G401.6 (cell line): ENCODE measurements around the gene CHRM2.

ENCODE experiments used
- FAIRE-seq: peaks from 2 replicates; lab custom pipeline; 2012; peaks lifted over from hg19 to GRCh38; lab: Jason Lieb, UNC

The CHRM2 gene

DNA sequence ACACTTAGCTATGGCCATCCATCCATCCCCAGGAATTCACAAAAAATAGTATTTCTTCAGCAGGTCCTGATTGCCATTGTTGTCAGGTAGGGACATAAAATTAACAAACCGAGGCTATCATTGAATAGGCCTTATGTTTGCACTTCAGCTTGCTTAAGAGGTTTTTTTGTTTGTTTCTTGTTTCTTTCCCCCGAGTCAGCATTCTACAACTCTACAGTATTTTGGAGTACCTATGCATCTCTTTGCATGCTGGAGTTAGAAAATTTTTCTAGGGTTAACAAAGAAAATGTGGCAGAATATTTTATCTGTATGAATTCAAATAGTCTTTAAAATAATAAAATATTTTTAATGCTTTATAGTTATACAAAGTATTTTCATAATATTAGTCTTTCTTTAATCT, 26.3 kb downstream of the CHRM2 start:
- no peak for FAIRE-seq

DNA sequence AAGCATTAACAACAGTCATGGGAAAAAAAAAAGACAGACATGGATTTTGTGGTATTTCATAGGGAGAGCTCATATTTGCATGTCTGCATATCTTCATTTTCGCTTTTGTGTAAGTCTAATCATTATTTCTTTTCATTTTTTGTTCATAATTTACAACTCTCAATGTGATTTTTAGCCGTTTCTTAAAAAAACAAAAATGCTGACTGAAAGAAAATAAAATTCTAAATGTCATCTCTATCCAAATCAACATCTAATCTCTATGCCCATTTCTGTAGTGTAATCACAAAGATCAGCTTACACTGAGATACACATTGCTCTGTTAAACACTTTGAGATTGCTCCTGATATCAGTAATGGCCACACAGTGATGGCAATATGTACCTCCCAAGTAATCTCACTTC, 29.2 kb downstream of the CHRM2 start:
- no peak for FAIRE-seq

DNA sequence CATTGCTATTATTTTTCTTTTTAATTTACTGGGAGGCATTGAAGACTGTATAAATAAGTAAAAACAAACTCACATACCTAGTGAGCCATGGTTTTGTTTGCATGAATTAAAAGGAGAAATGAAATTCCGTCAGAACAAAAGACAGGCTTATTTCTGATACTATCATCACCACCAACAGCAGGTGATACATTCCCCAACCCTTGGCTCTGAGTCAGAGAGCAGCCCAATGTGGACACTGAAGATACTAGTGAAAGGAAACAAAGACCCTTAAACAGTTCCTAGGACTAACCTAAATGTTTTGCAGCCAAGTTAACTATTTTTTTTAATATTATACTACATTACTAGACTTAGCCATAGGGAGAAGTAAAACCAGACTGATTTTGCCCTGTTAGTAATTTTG, 31.6 kb downstream of the CHRM2 start:
- no peak for FAIRE-seq

DNA sequence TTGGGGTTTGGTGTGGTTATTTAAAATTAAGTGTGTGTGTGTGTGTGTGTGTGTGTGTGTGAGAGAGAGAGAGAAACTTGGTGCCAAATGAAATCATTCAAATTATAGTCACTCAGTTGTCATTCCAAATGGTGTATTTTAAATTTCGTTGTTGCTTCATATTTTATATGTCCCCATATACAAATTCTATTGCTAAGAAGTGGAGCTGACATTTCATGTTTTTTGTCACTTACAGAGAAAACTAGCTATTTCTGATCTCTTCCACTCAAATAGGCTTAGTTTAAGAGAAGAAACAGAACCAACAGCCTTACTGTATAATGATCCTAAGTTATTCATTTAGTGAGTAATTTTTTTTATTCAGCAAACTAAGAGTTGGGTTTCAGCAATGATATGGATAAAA, 42.3 kb downstream of the CHRM2 start:
- no peak for FAIRE-seq

DNA sequence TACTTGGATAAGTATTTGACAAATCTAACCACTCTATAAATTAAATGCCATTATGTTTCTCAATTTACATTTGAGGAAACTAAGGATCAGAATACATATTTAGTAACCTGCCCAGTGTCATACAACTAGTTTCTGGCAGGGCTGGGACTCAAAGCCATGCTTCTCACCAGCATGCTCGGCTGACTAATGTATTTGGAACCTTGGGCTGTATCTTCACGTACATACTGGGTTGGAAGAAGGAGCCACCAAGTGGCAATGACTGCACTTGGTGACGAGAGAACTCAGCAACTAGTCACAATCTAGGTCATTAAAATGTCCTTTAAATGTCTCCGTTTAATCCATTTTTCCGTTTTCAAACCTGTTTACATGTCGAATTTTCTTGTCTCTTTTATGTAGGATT, 42.9 kb downstream of the CHRM2 start:
- no peak for FAIRE-seq

DNA sequence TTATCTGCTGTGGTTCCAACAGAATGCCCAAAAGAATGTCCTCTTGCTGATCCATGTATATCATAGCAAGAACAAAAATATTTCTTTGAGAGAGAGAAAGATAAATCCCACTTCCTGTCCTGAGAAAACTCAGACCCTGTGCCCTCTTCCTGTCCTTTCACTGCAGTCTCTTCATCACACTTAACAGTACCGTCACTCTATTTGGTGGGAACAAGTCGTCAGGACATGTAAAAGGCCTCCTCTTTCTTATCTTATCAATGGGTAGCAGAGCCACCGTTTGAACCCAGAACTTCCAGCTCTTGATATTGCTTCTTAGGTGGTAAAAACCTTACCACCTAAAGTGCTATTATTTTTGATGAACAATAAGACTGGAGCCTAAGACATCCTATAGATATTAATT, 43.9 kb downstream of the CHRM2 start:
- FAIRE-seq, result no peak

DNA sequence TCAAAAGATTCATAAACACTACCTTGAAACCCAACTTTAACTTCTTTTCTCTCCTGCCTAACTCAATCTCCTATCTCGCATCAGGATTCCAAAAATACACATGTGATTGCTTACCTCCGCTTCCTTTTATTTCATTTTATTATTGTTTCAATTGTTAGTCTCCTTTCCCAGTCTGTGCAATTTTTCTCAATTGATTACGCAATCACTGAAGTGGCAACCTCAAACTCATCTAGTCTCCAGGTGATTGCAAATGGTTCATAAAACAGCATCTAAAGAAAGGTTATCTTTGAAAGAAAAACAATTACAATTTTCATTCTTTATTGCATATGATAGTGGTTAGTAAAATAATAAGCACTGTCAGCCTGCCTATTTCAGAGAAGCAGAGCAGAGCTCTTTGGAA, 45.6 kb downstream of the CHRM2 start:
- no peak for FAIRE-seq

DNA sequence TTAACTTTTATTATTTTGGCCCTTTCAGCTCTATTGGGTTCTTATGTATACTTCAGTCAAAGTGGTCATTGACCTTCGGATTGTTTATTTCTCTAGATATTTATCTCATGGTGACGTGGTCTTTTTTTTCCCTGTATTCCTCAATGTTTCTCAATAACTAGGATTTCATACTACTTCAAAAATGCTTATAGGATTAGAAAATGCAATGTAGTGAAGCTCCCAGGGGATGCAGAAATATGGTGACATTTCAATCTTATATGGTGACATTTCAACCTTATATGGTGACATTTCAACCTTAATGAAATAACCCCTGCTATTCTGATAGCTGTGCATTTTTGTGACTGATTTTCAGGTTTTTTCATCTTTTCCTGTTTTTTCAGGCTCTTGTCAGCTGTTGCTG, 51.4 kb downstream of the CHRM2 start:
- no peak for FAIRE-seq

DNA sequence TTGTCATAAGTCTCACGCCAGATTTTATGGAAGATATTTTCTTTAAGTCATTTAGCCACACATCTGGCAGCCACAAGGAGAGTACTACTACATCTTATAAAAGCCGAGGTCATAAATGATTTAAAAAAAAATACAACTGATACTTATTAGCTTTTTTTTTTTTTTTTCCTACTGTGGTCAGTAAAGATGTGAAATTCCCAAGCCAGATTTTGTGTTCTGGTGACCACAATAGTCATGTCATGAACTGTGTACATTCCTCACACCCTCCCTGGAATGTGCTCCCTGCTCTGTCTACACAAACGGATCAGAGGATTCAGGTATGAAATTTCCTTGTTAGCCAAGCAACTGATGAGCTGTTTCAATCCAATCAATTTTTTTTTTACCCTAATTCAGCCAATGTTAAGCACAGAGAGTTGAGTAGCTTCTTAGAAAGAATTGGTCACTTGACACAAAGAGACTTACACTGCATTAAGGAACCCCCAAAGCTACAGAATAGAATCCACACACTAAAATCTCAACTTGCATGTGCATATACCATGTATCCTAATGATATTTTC, 54.7 kb downstream of the CHRM2 start:
- FAIRE-seq, result no peak

DNA sequence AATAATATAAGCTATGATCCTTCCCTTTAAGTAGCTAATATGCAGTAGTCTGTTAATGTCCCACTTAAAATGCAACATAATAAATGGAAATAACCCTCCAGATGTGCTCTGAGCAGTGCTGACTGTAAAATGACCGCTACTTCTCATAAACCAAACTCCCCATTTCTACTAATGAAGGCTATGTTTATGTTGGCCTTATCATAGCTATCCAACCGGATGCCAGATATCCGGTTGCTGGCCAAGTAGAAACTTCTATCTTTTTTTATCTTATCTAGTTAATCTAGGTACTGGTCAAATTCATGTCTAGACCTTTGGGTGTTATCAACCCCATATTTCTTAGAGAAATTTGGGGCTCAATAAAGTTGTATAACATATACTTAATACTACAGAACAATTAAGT, 56.6 kb downstream of the CHRM2 start:
- FAIRE-seq, result no peak

DNA sequence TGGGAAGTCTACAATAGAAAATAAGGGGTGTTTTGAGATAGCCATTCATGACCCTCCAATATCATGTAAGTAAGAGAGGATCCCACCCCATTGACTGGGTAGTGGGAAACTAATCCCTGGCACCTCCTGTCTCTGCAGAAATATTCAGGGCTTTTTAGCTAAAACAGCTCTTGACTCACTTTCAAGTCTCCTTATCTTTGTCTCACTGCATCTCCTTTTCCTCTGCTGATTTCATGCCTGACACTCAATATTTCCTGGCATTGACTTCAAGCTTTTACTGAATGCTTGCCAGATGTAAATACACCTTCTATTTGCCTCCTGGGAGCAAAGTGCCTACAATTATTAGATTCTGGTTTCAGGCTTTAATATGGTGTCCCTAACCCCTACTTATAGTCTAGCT, 57.1 kb downstream of the CHRM2 start:
- no peak for FAIRE-seq

DNA sequence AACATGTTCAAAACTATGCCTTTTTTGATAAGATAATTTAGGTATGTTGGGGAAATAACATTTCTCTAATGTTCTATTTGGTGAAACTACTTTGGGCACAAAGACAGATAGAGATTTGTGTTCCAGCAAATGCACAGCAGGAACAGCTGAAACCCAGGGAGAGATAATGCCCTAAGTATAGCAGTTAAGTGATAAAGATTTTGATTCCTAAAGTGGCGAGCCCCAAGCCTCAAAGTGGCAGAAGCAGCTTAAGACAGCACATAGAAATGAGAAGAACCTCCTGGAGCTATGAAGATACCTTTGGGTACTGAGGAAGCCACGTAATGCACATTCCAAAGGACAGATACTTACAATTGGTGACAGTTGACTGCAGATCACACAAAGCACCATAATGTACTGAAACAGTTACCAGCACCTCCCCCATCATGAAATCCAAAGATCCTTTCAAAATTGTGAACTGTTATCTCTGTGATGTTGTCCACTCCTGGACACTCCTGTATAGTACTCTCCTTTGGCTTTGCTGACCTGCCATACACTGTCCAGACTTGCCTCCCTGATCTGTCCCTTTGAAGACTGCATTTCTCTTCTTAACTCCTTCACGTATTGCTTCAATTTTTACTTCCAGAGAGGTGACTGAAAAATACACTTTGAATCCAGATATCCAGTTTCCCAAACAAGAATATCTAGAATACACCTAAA, 62.9 kb downstream of the CHRM2 start:
- no peak for FAIRE-seq

DNA sequence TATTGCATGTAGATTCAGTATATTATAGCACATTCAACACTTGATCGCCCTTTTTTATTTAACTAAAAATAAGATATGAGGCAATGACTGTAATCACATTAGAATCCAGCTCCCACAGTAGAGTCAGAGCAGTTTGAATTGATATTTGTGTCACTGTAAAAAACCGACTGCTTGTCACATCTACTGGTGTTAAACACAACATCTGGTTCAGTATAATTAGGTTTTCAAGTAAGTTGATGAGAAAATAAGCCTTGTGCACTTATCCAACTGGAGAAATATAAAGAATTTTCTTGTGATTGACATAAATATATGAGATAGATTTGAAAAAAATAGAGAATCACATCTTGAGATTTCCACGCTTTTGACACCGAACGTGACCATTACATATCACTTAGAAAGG, 69.0 kb downstream of the CHRM2 start:
- no peak for FAIRE-seq

DNA sequence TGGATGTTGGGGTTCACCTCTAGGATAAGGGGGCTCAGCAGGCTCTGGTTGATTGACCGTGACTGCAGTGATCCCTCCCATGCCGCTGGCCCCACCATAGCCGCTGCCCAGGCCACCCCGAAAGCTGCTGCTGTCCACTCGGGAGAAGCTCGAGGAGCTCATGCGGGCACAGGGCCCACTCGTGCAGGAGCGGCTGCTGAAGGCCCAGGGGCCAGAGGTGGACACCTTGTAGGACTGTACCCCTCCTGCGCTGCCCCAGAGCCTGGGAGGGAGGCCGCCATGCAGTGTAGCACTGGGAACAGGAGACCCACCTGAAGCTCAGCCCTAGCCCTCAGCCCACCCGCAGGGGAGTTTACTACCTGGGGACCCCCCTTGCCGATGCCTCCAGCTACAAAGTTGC, 70.0 kb downstream of the CHRM2 start:
- FAIRE-seq, result no peak

DNA sequence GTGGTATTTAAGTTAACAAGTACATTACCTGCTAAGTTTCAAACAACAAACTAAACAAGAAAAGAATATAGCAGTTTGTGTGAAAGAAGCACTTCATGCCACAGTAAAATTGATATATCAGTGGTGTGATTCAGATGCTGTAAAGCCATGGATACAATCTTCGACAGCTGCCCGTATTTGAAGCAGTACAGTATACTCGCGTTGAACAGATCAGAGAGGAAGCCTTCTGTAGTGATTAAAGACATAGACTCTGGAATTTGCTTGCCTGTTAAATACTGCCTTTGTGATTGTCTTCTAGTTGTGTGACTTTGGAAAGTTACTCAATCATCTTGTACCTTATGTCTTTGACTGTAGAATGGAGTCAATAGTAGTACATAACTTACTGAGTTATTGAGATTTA, 71.7 kb downstream of the CHRM2 start:
- FAIRE-seq, result no peak

DNA sequence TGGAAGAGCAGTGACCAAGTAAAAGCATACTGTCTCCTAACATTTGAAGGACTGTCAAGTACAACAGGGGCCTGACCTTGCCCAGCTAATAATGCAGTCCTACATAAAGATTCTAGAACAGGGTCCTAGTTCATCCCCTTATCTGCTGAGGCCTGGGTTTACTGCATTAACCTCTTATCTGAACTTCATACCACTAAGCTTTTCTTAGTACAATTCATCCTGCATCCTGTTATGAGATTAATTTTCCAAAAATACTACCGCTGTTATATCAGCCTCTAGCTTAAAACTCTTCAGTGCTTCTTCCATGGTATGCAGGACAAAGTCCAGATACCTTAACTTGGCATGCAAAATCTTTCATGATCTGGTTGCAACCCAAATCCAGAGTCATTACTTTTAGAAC, 72.5 kb downstream of the CHRM2 start:
- no peak for FAIRE-seq

DNA sequence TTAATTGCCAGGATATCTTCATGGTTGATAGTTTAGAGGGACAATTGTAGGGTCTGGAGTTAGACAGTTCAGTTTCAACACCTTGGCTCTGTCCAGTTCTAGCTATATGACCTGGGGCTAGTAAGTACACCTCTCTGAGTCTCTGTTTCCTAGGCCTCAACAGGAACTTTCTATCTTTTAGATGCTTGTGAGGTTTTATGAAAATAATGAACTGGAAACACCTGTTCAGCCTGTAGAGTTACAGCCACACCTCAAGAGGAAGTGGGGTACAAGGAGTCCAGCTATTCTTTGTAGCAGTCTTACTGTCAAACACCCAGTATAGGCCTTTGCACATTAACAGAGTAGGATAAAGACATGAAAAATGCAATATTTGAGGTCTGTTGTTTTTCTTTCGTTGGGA, 73.4 kb downstream of the CHRM2 start:
- FAIRE-seq, result no peak

DNA sequence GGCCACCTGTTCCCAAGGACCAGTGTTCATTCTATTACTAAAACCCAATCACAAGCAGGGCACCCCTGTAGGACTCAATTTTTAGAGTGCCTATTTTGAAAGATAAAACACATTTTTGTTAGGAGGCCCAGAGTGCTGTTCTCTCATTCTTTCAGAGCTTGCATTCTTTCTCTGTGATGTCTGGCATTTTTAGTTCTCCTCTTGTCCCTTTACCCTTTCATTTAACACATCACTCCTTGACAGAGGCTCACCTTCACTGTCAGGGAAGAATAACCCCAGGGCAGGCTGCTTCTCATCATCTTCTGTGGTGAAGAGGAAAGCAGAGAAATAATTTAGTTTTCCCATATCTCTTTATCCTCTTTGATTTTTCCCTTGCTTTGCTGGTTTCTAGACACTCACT, 73.9 kb downstream of the CHRM2 start:
- no peak for FAIRE-seq

DNA sequence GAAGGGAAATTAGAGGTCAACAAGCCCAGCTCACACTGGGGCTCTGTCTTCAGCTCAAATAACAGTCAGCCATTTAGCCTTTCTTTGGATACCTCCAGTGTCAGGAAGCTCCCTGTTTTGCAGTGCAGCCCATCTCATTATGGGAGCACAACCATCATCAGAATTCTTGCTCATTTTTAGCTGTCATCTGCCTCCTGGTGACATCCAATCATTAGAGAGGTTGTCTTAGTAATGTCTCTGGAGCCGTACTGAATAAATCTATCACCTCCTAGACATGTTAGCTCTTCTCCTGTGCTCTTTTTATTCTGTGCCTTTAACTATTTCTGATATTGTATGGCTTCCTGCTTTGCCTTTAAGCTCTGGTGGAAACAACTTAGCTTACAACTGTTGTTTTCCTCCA, 74.5 kb downstream of the CHRM2 start:
- FAIRE-seq, result no peak

DNA sequence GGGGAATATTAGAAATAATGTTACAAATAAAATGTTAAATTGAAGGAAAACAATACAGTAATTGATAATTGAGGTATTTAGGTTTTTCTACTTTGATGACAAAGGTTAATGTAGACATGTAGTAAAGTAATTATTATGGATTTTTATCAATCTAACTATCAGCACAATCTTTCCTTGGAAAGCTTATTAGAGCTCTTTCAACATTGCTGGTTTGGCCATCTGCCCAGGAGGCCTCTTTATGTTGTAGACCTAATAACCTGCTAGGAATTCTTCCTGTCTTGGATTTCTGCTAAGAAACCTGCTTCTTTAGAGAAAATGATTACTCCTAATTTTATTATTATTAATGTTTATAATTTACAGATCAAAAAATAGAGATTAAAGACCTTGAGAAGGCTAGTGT, 78.9 kb downstream of the CHRM2 start:
- no peak for FAIRE-seq

DNA sequence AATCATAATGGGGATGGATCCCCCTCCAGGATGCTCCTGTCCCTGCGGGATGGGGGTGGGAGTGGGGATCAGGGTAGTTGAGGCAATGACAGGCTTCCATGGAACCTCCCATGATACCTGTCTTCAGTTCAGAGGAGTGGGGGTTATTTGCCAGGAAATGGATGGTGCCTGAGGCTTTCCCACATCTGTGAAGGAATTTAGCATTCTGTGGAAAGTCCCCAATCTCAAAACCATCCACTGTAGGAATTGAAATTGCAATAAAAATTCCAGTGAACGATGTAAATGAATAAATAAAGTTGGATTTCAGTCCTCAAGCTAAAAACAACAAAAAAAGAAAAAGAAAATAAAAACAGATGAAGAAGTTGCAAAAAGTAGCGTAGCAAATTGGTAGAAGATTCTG, 81.9 kb downstream of the CHRM2 start:
- FAIRE-seq, result no peak

DNA sequence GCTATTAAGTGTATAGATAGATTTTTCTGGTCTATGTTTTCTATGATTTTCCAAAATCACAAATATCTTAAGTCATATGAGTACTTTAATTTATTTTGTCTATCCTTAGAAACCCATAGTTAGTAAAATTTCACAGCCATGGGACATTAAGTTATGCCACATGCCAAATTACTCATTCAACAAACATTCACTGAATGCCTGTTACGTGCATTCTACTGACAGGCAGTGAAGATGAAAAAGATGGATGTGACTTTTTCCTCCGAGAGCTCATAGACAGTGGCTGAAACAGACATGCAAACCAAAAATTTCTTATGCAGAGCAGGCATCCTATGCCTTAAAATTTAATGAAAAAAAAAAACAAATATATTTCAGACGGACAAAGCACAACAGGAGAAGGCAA, 84.9 kb downstream of the CHRM2 start:
- no peak for FAIRE-seq

DNA sequence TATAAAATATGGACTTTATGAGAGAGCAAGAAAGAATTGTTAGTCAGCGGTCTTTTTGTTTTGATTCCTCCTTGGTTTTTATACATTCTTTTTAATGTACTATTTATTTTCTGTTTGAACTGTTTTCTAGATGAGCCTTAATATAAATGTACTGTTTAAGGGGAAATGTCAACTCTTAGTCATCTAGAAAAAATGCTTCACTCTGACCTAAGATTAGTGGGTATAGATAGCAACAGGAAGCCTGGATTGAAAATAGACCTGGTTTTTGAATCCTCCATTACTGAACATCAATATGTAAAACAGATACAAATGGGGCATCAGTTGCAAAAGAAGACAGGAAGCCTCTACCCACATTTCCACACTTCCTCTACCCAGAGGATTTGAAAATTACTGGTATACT, 87.8 kb downstream of the CHRM2 start:
- no peak for FAIRE-seq

DNA sequence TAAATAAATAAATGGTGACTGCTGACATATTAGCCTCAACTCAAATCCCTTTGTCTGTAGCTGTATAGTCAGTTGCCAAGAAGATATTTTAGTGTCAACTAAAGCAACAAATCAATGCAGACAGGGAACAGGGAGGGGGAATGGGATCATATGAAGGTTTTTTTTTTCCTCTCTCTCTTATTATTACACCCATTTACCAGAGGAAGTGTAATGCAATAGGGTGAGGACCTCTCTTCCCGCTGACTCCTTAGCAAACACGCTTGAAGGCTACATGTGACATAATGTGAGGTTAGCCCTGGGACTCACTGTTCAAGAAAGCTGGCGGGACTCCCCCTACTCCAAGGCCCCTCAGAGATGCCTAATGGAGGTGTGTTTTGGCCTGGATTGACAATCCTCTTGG, 88.2 kb downstream of the CHRM2 start:
- FAIRE-seq, result no peak

DNA sequence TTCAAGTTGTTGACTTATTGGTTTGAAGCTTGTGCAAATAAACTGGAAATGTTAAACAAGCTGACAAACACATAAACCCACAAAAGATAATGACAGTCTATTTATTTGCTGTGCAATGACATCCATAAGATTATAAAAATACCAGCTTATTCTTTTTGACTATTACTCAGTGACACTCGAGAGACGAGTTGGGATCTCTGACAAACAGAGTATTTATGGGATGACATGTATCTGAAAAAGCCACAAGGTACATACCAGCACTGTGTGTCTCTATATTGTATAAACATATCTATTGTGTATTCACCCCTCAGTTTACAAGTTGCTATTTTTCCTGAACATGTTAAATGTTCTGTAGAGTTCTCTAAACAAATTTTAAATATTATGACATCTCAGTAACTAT, 88.9 kb downstream of the CHRM2 start:
- FAIRE-seq, result no peak
